Neutrophil (primary cell): ENCODE data around the gene SMIM41.

ENCODE experiments used
- H3K27ac ChIP-seq: fragments of 200-600 bp; sonication (generic); 2 replicates; pipeline ENCODE4 v1.5.1; 2016; ENCODE audit warnings: mild to moderate bottlenecking, moderate library complexity
- H3K27me3 ChIP-seq: fragments of 200-600 bp; sonication (generic); 2 replicates; pipeline ENCODE4 v1.6.0; 2016; ENCODE audit warnings: mild to moderate bottlenecking
- H3K36me3 ChIP-seq: fragments of 200-600 bp; sonication (generic); 2 replicates; pipeline ENCODE4 v1.5.1; 2017
- H3K4me1 ChIP-seq, 2 experiments: fragments of 200-600 bp in 1 of 2; sonication (generic) in 1 of 2; 1 replicate in 1 of 2; 2 replicates in 1 of 2; pipeline versions ENCODE4 v1.5.1 to v1.6.1; 2013 to 2016; ENCODE audit warnings: low read depth in 1 of 2, low read length in 1 of 2, mild to moderate bottlenecking in 1 of 2, moderate library complexity in 1 of 2; ENCODE audit not compliant: control insufficient read depth in 1 of 2, insufficient read depth in 1 of 2
- H3K4me3 ChIP-seq, 2 experiments: fragments of 200-600 bp in 1 of 2; sonication (generic) in 1 of 2; 1 replicate in 1 of 2; 2 replicates in 1 of 2; pipeline ENCODE4 v1.5.1; 2013 to 2016; ENCODE audit warnings: low read depth in 1 of 2, low read length in 1 of 2, mild to moderate bottlenecking in 1 of 2, moderate library complexity in 1 of 2
- H3K9me3 ChIP-seq: fragments of 200-600 bp; sonication (generic); 2 replicates; pipeline ENCODE4 v1.5.1; 2016
- CTCF ChIP-seq: fragments of 200-600 bp; sonication (generic); IDR thresholded peaks from 2 replicates; pipeline ENCODE4 v1.5.1; 2016; ENCODE audit warnings: antibody characterized with exemption

SMIM41 gene

GRCh38 chr12:52041695-52042123 is 37.8 kb upstream of the SMIM41 start:
- Histone ChIP-seq H3K27me3 (peaks cover 35% of the 10 kb centered on the region), H3K27ac (no peak overlapping the region), H3K4me3 (no peak overlapping the region), H3K9me3 (no peaks in the 10 kb centered on the region), H3K4me1 (peaks cover 13 to 16% of the 10 kb centered on the region in 2 experiments), H3K36me3 (no peaks in the 10 kb centered on the region)
- TF ChIP-seq CTCF = no peak

DNA sequence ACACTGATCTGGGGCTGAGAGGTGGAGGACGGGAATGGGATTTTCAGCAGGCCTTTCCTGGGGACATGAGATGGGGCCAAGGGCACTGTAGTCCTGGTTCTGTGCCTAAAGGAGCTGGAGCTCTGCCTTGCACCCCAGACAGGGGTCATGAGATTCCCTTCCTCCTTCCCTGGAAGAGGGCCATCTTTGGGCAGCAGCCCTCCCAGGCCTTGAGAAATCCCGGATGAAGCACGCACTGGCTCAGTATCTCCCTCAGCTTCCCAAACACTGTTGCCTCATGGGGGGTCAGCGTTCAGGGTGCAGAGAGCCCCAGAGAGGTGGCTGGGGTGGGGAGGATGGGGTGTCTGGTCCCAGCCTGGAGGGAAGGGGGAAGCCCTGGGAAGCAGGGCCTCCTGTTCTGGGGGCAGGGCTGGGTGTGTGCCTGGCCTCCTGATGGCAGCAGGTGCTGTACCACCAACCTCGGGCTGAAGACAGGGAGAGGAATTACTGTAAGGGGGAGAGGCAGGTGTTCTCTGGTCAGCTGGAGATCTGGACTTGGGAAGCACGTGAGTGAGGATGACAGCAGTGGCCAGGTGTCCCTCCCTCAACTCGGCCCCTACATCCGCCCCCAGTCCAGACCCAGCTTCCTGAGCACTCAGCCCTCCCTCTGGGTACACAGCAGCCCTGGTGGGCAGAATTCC is 36.7 kb upstream of the SMIM41 start:
- H3K27me3 ChIP-seq = peaks cover 24% of the 10 kb centered on the region
- H3K4me3 ChIP-seq = no peak overlapping the region
- TF ChIP-seq CTCF = no peak
- H3K27ac ChIP-seq = no peak overlapping the region
- H3K9me3 ChIP-seq = no peaks in the 10 kb centered on the region
- no peaks in the 10 kb centered on the region for H3K36me3 ChIP-seq
- H3K4me1 ChIP-seq = peaks cover 8% of the 10 kb centered on the region in 2 experiments

- no peak overlapping the region for H3K27ac ChIP-seq
- no peaks in the 10 kb centered on the region for H3K9me3 ChIP-seq
- no peaks in the 10 kb centered on the region for H3K36me3 ChIP-seq
- peaks cover 21% of the 10 kb centered on the region for H3K27me3 ChIP-seq
- H3K4me3 ChIP-seq = no peak overlapping the region
- TF ChIP-seq CTCF = no peak
- peaks cover 8% of the 10 kb centered on the region in 2 experiments for H3K4me1 ChIP-seq
Observed at GRCh38 chr12:52043386-52044212, 35.9 kb upstream of the SMIM41 start.

GRCh38 chr12:52044292-52044983 is 35.1 kb upstream of the SMIM41 start:
- Histone ChIP-seq H3K27ac (no peak overlapping the region), H3K4me1 (peaks cover 8% of the 10 kb centered on the region in 2 experiments), H3K4me3 (no peak overlapping the region), H3K27me3 (peaks cover 21% of the 10 kb centered on the region), H3K36me3 (no peaks in the 10 kb centered on the region), H3K9me3 (no peaks in the 10 kb centered on the region)
- TF ChIP-seq CTCF = no peak

DNA sequence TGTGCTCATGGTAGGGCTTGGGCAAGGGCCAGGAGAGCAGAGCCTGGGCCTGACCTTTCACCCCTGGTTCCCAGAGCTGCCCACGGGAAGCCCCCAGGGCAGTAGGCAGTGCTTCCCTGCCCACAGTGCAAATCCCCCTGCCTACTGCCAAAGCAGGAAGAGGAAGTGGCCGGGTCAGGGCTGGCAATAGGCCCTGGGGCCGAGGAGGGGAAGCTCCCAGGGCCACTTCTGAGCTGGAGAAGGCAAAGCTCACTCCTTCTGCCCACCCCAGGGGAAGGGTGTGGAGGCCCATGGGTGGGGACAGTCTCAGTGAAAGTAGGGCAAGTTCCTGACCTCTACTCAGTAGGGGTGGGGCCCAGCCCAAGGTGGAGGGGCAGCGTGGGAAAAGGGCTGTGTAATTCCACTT is 33.7 kb upstream of the SMIM41 start:
- Histone ChIP-seq H3K4me1 (peaks cover 16% of the 10 kb centered on the region in 2 experiments), H3K36me3 (no peaks in the 10 kb centered on the region), H3K27me3 (peaks cover 26% of the 10 kb centered on the region), H3K4me3 (no peak overlapping the region), H3K9me3 (no peaks in the 10 kb centered on the region), H3K27ac (peak overlapping the region; percentile 41)
- no peak for TF ChIP-seq CTCF
